HepG2 (cell line): ENCODE data around the gene MBLAC1. TPM values are rescaled to one million over a fixed set of nuclear protein-coding genes. Genes with fewer than 3 reads are reported as not detected.

Experiments
- ATAC-seq: fragments of 200-7000 bp; cut with Tn5 transposase; 3 replicates; pipeline ENCODE4 v1.9.1; 2020; ENCODE audit warnings: mild to moderate bottlenecking, moderate library complexity
- BruUV-seq: library from RNA; stranded (reverse); fragments of 400-500 nt; replicated peaks from 2 replicates; lab custom pipeline; 2021; lab: Mats Ljungman, UMichigan
- CTCF ChIA-PET: fragments of 300-600 bp; formaldehyde crosslinking; extraction: SDS; loops from one replicate; lab custom pipeline; 2021; ENCODE audit warnings: low total read pairs, inconsistent platforms, low intra/inter-chr PET ratio; lab: Yijun Ruan, JAX
- POLR2A ChIA-PET: fragments of 350-600 bp; sonication (Branson Sonifier 250); formaldehyde crosslinking; loops from one replicate; lab custom pipeline; 2020; ENCODE audit warnings: antibody characterized with exemption, inconsistent platforms; lab: Yijun Ruan, JAX
- DNase-seq: peaks from one replicate; pipeline ENCODE4 v3.0.0-alpha.2; 2015; ENCODE audit warnings: low spot score
- FAIRE-seq: peaks from 3 replicates; lab custom pipeline; 2011; peaks lifted over from hg19 to GRCh38; lab: Jason Lieb, UNC
- H2AFZ ChIP-seq: one replicate; pipeline ENCODE4 v1.6.1; 2011; ENCODE audit warnings: low read length, inconsistent platforms
- H3K27ac ChIP-seq: fragments of 300-600 bp; 3 replicates; pipeline ENCODE4 v1.8.0; 2011; ENCODE audit warnings: mixed run types, mild to moderate bottlenecking, mixed read lengths, low read length, inconsistent platforms; ENCODE audit not compliant: insufficient read depth; ENCODE audit errors: extremely low read length
- H3K27me3 ChIP-seq, 2 experiments: fragments of 200-600 bp in 1 of 2; 2 replicates in 1 of 2; 3 replicates in 1 of 2; pipeline versions ENCODE4 v1.6.0 to v1.8.0; 2011; ENCODE audit warnings: low read length in 2 of 2, mild to moderate bottlenecking in 2 of 2, moderate library complexity in 2 of 2, inconsistent platforms in 1 of 2; ENCODE audit not compliant: insufficient read depth in 2 of 2, control insufficient read depth in 1 of 2
- H3K36me3 ChIP-seq, 2 experiments: fragments of 200-600 bp in 1 of 2; replicated peaks in 1 of 2; 2 replicates in 1 of 2; 3 replicates in 1 of 2; pipeline versions ENCODE4 v1.5.1 to v1.8.0; 2011; ENCODE audit warnings: low read length in 2 of 2, inconsistent platforms in 1 of 2; ENCODE audit not compliant: insufficient read depth in 2 of 2, control insufficient read depth in 1 of 2
- H3K4me1 ChIP-seq: 2 replicates; pipeline ENCODE4 v1.5.1; 2012; ENCODE audit warnings: low read length, inconsistent platforms; ENCODE audit not compliant: insufficient read depth
- H3K4me2 ChIP-seq: 2 replicates; pipeline ENCODE4 v1.6.0; 2011; ENCODE audit warnings: low read depth, low read length, inconsistent platforms
- H3K4me3 ChIP-seq, 3 experiments: fragments of 200-600 bp in 1 of 3; sonication (generic), shearing (Covaris generic) in 1 of 3; replicated peaks in 1 of 3; 2 replicates each; pipeline ENCODE4 v1.5.1; 2011 to 2016; ENCODE audit warnings: low read length in 3 of 3, inconsistent platforms in 2 of 3, low read depth in 2 of 3, mild to moderate bottlenecking in 2 of 3, control low read depth in 1 of 3, mixed read lengths in 1 of 3; ENCODE audit not compliant: insufficient read depth in 1 of 3
- H3K79me2 ChIP-seq: one replicate; pipeline ENCODE4 v1.6.1; 2011; ENCODE audit warnings: low read length, inconsistent platforms; ENCODE audit not compliant: insufficient read depth
- H3K9ac ChIP-seq: 2 replicates; pipeline ENCODE4 v1.6.0; 2011; ENCODE audit warnings: mild to moderate bottlenecking, low read depth, low read length, inconsistent platforms; ENCODE audit not compliant: insufficient read depth
- H3K9me3 ChIP-seq: 2 replicates; pipeline ENCODE4 v1.5.1; 2012; ENCODE audit warnings: mild to moderate bottlenecking, low read length
- H4K20me1 ChIP-seq: 2 replicates; pipeline ENCODE4 v1.6.0; 2011; ENCODE audit warnings: inconsistent platforms, mild to moderate bottlenecking, low read length, moderate library complexity; ENCODE audit not compliant: insufficient read depth
- ATF1 ChIP-seq: IDR thresholded peaks from 2 replicates; pipeline ENCODE4 v1.6.1; 2016; ENCODE audit warnings: mild to moderate bottlenecking, control low read depth
- CBX5 ChIP-seq: sonication (generic); formaldehyde crosslinking; IDR thresholded peaks from 2 replicates; pipeline ENCODE4 v1.4.0; 2020; ENCODE audit warnings: missing genetic modification reagents, borderline replicate concordance
- ELF4 ChIP-seq: sonication (generic); formaldehyde crosslinking; IDR thresholded peaks from 2 replicates; pipeline ENCODE4 v1.5.0; 2020; ENCODE audit warnings: missing genetic modification reagents, mild to moderate bottlenecking, moderate library complexity, borderline replicate concordance
- MBNL3 ChIP-seq: fragments of 250-450 bp; sonication (Bioruptor Pico); conservative IDR thresholded peaks from 2 replicates; pipeline ENCODE4 v1.8.0; 2022; ENCODE audit warnings: mild to moderate bottlenecking, inconsistent platforms
- MXD3 ChIP-seq: IDR thresholded peaks from 2 replicates; pipeline ENCODE4 v1.6.1; 2016; ENCODE audit warnings: mild to moderate bottlenecking, missing biosample characterization, missing genetic modification reagents
- NFRKB ChIP-seq: fragments of 450-650 bp; IDR thresholded peaks from 2 replicates; pipeline ENCODE4 v1.6.1; 2017
- NKX3-1 ChIP-seq: sonication (generic); formaldehyde crosslinking; IDR thresholded peaks from 2 replicates; pipeline ENCODE4 v1.5.0; 2020; ENCODE audit warnings: missing genetic modification reagents
- NONO ChIP-seq, 2 experiments: fragments of 450-650 bp in 1 of 2; sonication (generic) in 1 of 2; formaldehyde crosslinking in 1 of 2; IDR thresholded peaks in 1 of 2; conservative IDR thresholded peaks in 1 of 2; 2 replicates each; pipeline versions ENCODE4 v1.6.1 to v1.8.0; 2017 to 2022; ENCODE audit warnings: mild to moderate bottlenecking in 1 of 2, missing genetic modification reagents in 1 of 2, moderate library complexity in 1 of 2
- TBP ChIP-seq: sonication (generic); formaldehyde crosslinking; IDR thresholded peaks from 2 replicates; pipeline ENCODE4 v1.5.0; 2020; ENCODE audit warnings: missing genetic modification reagents
- XRCC5 ChIP-seq: fragments of 200-400 bp; formaldehyde crosslinking; optimal IDR thresholded peaks from 2 replicates; pipeline ENCODE3; 2017; ENCODE audit warnings: mild to moderate bottlenecking, low read length
- YEATS4 ChIP-seq: sonication (generic); formaldehyde crosslinking; IDR thresholded peaks from 2 replicates; pipeline ENCODE4 v1.4.0; 2020; ENCODE audit warnings: missing genetic modification reagents, borderline replicate concordance
- ZFX ChIP-seq: sonication (generic); formaldehyde crosslinking; IDR thresholded peaks from 2 replicates; pipeline ENCODE4 v1.4.0; 2020; ENCODE audit warnings: mild to moderate bottlenecking, low read depth, missing genetic modification reagents, moderate library complexity
- WGBS: methylation state at CpG from one replicate; pipeline ENCODE4 v1.1.6; 2017; ENCODE audit warnings: low lambda C conversion rate; 5-methylcytosine and 5-hydroxymethylcytosine counted together
- in situ Hi-C: cut with HindIII; loops from 2 replicates; pipeline ENCODE4 v1.10.0; 2017; ENCODE audit warnings: low pct_unique_long_range_greater_than_20kb; ENCODE audit not compliant: extremely low pct_ligation_motif_present
- intact Hi-C: fragments of 100-400 bp; cut with micrococcal nuclease; formaldehyde crosslinking; loops from one replicate; pipeline ENCODE4 v1.10.0; 2022; ENCODE audit not compliant: unreplicated experiment
- polyA plus RNA-seq, 8 experiments: library from polyadenylated mRNA; depleted of rRNA in 3 of 8; stranded (reverse) in 7 of 8; unstranded in 1 of 8; fragments of >200 nt; fragmentation: Illumina TruSeq in 4 of 8; extraction: Trizol in 4 of 8; gene quantifications; 2 replicates each; pipeline versions ENCODE4 v1.2.1 to v1.2.3, GENCODE V29; 2011 to 2016; ENCODE audit warnings: low read depth in 4 of 8, missing spikeins in 1 of 8, mixed read lengths in 1 of 8; ENCODE audit not compliant: insufficient read depth in 1 of 8
- total RNA-seq, 5 experiments: library from RNA; depleted of rRNA; stranded (reverse); fragments of >200 nt; fragmentation: Illumina TruSeq; extraction: Trizol; gene quantifications; 2 replicates each; pipeline ENCODE4 v1.2.3, GENCODE V29; 2016; ENCODE audit warnings: low read depth in 1 of 5
- TF ChIP-seq, protein P1 (sequence below): sonication (generic); IDR thresholded peaks from 2 replicates; pipeline ENCODE4 v1.6.1; 2016; ENCODE audit warnings: low read depth, borderline replicate concordance
- TF ChIP-seq, protein P2 (sequence below): sonication (generic); formaldehyde crosslinking; IDR thresholded peaks from 2 replicates; pipeline ENCODE4 v1.8.0; 2022; ENCODE audit warnings: missing genetic modification reagents, mild to moderate bottlenecking, moderate library complexity, borderline replicate concordance
- TF ChIP-seq, protein P3 (sequence below): sonication (generic); formaldehyde crosslinking; IDR thresholded peaks from 2 replicates; pipeline ENCODE4 v1.8.0; 2023; ENCODE audit warnings: mild to moderate bottlenecking, missing genetic modification reagents

MBLAC1 gene
- total and polyA plus RNA-seq, 2 of the 13 experiments (the other 11 are each of a cell fraction or from before 2014, with no cell fraction given): 0.79 to 2.1 TPM

DNA sequence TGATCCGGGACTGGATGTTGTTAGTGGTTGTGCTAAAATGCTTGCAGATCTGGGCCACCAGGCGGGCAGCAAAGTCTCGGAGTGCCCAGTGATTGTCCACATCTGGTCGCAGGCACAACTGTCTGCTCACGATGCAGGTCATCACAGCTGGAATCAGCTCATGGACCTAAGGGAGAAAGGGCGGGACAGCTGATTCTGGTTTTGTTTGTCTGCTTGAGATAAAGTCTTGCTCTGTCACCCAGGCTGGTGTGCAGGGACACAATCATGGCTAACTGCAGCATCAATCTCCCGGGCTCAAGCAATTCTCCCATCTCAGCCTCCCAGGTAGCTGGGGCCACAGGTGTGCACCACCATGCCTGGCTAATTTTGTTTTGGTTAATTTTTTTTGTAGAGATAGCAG, 15.6 kb upstream of the MBLAC1 start:
- Histone ChIP-seq H3K79me2 (no peaks in the 10 kb centered on the region), H2AFZ (no peak overlapping the region), H3K4me3 (no peak overlapping the region), H3K4me2 (no peak overlapping the region), H3K4me1 (peaks cover 22% of the 10 kb centered on the region), H4K20me1 (no peaks in the 10 kb centered on the region), H3K9me3 (no peaks in the 10 kb centered on the region), H3K36me3 (peaks cover 7 to 36% of the 10 kb centered on the region in 2 experiments; a peak in 4 of 5 replicates), H3K27ac (no peak overlapping the region), H3K27me3 (no peaks in the 10 kb centered on the region), H3K9ac (no peak overlapping the region)
- 100% methylated on average over 2 of the region's 7 CpGs for WGBS
- in situ Hi-C loops (no loop called here), intact Hi-C loops (no loop called here)
- CTCF ChIA-PET: no interaction called here
- TF ChIP-seq XRCC5 (no peak), NFRKB (no peak)
- TF ChIP-seq, protein P1, sequence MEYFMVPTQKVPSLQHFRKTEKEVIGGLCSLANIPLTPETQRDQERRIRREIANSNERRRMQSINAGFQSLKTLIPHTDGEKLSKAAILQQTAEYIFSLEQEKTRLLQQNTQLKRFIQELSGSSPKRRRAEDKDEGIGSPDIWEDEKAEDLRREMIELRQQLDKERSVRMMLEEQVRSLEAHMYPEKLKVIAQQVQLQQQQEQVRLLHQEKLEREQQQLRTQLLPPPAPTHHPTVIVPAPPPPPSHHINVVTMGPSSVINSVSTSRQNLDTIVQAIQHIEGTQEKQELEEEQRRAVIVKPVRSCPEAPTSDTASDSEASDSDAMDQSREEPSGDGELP: no peak
- no peak for ATAC-seq
- POLR2A ChIA-PET: no interaction called here
- DNase-seq: no peak
- FAIRE-seq: no peak
- no TSS peak for BruUV-seq

DNA sequence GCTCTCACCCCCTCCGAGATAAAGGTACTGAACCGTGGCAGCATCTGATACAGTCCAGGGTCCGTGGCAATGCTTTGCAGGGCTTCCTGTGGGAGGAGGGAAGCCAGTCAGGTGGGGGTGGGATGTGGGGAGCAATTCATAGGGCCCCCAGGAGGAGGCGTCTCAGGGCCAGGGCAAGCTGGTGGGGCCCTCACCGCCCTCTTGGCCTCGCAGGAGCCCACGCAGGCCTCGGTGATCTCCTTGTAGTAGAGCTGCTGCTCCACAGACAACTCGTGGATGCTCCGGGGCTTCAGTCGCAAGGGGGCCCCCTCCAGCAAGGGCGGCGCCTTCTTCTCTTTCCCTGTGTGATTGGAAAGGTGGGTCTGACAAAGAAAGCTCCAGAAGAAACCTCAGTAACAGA, 14.9 kb upstream of the MBLAC1 start:
- no peak overlapping the region for H3K27ac ChIP-seq
- no peaks in the 10 kb centered on the region for H3K27me3 ChIP-seq
- H3K4me2 ChIP-seq: no peak overlapping the region
- peaks cover 22% of the 10 kb centered on the region for H3K4me1 ChIP-seq
- no peaks in the 10 kb centered on the region for H3K79me2 ChIP-seq
- H2AFZ ChIP-seq: no peak overlapping the region
- 92% methylated on average over 10 of the region's 13 CpGs for WGBS
- in situ Hi-C loops: no loop called here
- H4K20me1 ChIP-seq: no peaks in the 10 kb centered on the region
- BruUV-seq: no TSS peak
- no peak overlapping the region for H3K4me3 ChIP-seq
- intact Hi-C loops: no loop called here
- peak; percentile 16; the same call in 1 of the 3 replicates for ATAC-seq
- DNase-seq: no peak
- ChIA-PET POLR2A (no interaction called here), CTCF (no interaction called here)
- FAIRE-seq: no peak
- peaks cover 6 to 33% of the 10 kb centered on the region in 2 experiments; a peak in 4 of 5 replicates for H3K36me3 ChIP-seq
- H3K9ac ChIP-seq: no peak overlapping the region
- no peaks in the 10 kb centered on the region for H3K9me3 ChIP-seq
- no peak for TF ChIP-seq NONO (IDR thresholded peaks at IDR 0.05)
- no peak for TF ChIP-seq NONO (CRISPR knock-in tag; conservative IDR thresholded peaks at IDR 0.05)
- TF ChIP-seq MXD3: no peak
- TF ChIP-seq, protein P2, sequence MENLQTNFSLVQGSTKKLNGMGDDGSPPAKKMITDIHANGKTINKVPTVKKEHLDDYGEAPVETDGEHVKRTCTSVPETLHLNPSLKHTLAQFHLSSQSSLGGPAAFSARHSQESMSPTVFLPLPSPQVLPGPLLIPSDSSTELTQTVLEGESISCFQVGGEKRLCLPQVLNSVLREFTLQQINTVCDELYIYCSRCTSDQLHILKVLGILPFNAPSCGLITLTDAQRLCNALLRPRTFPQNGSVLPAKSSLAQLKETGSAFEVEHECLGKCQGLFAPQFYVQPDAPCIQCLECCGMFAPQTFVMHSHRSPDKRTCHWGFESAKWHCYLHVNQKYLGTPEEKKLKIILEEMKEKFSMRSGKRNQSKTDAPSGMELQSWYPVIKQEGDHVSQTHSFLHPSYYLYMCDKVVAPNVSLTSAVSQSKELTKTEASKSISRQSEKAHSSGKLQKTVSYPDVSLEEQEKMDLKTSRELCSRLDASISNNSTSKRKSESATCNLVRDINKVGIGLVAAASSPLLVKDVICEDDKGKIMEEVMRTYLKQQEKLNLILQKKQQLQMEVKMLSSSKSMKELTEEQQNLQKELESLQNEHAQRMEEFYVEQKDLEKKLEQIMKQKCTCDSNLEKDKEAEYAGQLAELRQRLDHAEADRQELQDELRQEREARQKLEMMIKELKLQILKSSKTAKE (CRISPR knock-in tag): no peak
- no peak for TF ChIP-seq TBP (CRISPR knock-in tag)
- TF ChIP-seq NKX3-1 (CRISPR knock-in tag): no peak
- TF ChIP-seq ZFX (CRISPR knock-in tag): no peak
- no peak for TF ChIP-seq ATF1 (CRISPR knock-in tag)
- TF ChIP-seq ELF4 (CRISPR knock-in tag): no peak
- TF ChIP-seq YEATS4 (CRISPR knock-in tag): no peak
- TF ChIP-seq MBNL3 (CRISPR knock-in tag): no peak
- TF ChIP-seq, protein P3, sequence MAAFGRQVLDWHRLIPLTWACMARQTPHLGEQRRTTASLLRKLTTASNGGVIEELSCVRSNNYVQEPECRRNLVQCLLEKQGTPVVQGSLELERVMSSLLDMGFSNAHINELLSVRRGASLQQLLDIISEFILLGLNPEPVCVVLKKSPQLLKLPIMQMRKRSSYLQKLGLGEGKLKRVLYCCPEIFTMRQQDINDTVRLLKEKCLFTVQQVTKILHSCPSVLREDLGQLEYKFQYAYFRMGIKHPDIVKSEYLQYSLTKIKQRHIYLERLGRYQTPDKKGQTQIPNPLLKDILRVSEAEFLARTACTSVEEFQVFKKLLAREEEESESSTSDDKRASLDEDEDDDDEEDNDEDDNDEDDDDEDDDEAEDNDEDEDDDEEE (CRISPR knock-in tag): no peak
- TF ChIP-seq CBX5 (CRISPR knock-in tag): no peak
